ENCODE results near the gene MAD1L1. TPM values are rescaled to one million over a fixed set of nuclear protein-coding genes. Genes with fewer than 3 reads are reported as not detected.

The MAD1L1 gene
- total and polyA plus RNA-seq, 10 donors: 47.3 to 118 (median 68.2) TPM

DNA sequence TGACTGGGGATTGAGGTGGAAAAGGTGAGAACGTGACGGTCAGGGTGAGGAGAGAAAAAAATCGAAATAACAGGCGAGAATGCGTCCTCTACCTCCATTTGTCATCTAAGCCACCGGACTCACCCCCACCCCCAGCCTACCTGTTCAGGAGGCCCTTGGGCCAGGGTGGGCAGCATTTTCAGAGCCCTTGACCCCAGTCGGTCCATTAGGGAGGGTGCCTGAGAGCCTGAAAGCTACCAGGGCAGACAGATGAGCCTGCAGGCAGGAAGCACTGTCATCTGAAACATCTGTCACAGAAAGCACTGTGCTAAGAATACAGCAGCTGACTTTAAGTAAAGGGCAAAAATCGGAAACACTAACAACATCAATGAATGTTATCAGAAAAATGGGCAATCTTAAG, 47.0 kb downstream of the MAD1L1 start:
- H3K27ac ChIP-seq: no peak overlapping the region
- no peaks in the 10 kb centered on the region for H3K4me1 ChIP-seq
- H3K36me3 ChIP-seq: peaks cover 0 to 54% (median 8%) of the 10 kb centered on the region in 6 donors
- no peaks in the 10 kb centered on the region for H3K27me3 ChIP-seq (replicated peaks in 1 of 7)
- peaks cover 0 to 11% (median 7%) of the 10 kb centered on the region in 8 donors for H3K9me3 ChIP-seq
- H3K4me3 ChIP-seq: no peak overlapping the region
- WGBS, 5 donors: 91 to 96% (median 95%) methylated on average over 8 of the region's 8 CpGs
- TF ChIP-seq POLR2A (IDR thresholded peaks at IDR 0.05): no peak
- TF ChIP-seq POLR2AphosphoS5 (IDR thresholded peaks at IDR 0.05): no peak
- TF ChIP-seq, protein P1, sequence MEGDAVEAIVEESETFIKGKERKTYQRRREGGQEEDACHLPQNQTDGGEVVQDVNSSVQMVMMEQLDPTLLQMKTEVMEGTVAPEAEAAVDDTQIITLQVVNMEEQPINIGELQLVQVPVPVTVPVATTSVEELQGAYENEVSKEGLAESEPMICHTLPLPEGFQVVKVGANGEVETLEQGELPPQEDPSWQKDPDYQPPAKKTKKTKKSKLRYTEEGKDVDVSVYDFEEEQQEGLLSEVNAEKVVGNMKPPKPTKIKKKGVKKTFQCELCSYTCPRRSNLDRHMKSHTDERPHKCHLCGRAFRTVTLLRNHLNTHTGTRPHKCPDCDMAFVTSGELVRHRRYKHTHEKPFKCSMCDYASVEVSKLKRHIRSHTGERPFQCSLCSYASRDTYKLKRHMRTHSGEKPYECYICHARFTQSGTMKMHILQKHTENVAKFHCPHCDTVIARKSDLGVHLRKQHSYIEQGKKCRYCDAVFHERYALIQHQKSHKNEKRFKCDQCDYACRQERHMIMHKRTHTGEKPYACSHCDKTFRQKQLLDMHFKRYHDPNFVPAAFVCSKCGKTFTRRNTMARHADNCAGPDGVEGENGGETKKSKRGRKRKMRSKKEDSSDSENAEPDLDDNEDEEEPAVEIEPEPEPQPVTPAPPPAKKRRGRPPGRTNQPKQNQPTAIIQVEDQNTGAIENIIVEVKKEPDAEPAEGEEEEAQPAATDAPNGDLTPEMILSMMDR (IDR thresholded peaks at IDR 0.05 in 8 of 11, conservative IDR thresholded peaks at IDR 0.05 in 3 of 11): no peak
- intact Hi-C loops (cut with DNase I; ENCODE audit: low total_unique reads): no loop called here
- DNase-seq: no peak

DNA sequence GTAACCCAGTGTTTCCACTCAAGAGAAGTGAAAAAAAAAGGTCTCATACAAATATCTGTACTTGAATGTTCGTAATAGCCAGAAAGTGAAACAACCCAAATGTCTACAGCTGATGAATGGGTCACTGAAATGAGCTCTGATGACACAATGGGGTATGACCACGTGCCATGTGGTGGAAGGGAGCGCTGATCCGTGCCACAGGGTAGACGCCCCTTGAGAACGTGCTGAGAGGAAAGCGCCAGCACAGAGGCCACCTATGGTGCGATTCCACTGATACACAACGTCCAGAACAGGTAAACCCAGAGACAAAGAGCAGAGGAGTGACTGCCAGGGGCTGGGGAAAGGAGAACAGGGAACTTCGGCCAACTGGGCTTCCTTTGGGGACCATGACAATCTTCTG, 50.3 kb downstream of the MAD1L1 start:
- Histone ChIP-seq H3K4me1 (no peaks in the 10 kb centered on the region), H3K27ac (no peak overlapping the region), H3K27me3 (replicated peaks in 1 of 7) (no peaks in the 10 kb centered on the region), H3K9me3 (no peaks in the 10 kb centered on the region), H3K4me3 (no peak overlapping the region), H3K36me3 (peaks cover 0 to 53% (median 6%) of the 10 kb centered on the region in 6 donors)
- no peak for DNase-seq
- 91 to 99% (median 96%) methylated on average over 10 of the region's 10 CpGs for WGBS, 5 donors
- intact Hi-C loops (cut with DNase I; ENCODE audit: low total_unique reads): no loop called here
- TF ChIP-seq POLR2AphosphoS5 (IDR thresholded peaks at IDR 0.05) (no peak), POLR2A (IDR thresholded peaks at IDR 0.05) (no peak)
- TF ChIP-seq, protein P1 (IDR thresholded peaks at IDR 0.05 in 8 of 11, conservative IDR thresholded peaks at IDR 0.05 in 3 of 11): no peak

DNA sequence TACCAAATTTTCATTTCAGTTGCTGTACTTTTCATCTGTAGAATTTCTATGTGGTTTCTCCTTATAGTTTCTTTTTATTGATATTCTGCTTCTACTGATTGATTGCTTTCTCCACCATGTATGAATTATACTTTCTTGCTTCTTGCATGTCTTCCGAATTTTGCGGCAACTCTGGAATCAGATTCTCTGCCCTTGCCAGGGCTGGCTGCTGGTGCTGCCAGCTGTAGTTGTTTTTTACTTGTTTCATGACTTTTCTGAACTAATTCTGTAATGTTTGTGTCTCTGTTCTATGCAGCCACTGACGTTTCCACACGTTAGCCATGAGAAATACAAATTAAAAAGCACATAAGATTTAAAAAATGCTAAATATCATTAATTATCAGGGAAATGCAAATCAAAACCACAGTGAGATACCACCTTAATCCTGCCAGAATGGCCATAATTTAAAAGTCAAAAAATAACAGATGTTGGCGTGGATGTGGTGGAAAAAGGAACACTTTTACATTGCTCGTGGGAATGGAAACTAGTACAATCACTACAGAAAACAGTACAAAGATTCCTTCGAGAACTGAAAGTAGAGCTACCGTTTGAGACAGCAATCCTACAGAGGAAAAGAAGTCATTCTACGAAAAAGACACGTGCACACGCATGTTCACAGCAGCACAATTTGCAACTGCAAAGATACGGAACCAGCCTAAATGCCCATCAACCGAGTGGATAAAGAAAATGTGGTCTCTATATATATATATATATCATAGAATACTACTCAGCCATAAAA, 51.5 kb downstream of the MAD1L1 start:
- WGBS, 5 donors: 85 to 91% (median 88%) methylated on average over 13 of the region's 13 CpGs
- Histone ChIP-seq H3K9me3 (no peaks in the 10 kb centered on the region), H3K4me1 (no peaks in the 10 kb centered on the region), H3K36me3 (peaks cover 0 to 43% (median 6%) of the 10 kb centered on the region in 6 donors), H3K27me3 (replicated peaks in 1 of 7) (no peaks in the 10 kb centered on the region), H3K27ac (no peak overlapping the region), H3K4me3 (no peak overlapping the region)
- TF ChIP-seq, protein P1 (IDR thresholded peaks at IDR 0.05 in 8 of 11, conservative IDR thresholded peaks at IDR 0.05 in 3 of 11): no peak
- TF ChIP-seq POLR2A (IDR thresholded peaks at IDR 0.05): no peak
- TF ChIP-seq POLR2AphosphoS5 (IDR thresholded peaks at IDR 0.05): no peak
- DNase-seq: no peak
- intact Hi-C loops (cut with DNase I; ENCODE audit: low total_unique reads): no loop called here

DNA sequence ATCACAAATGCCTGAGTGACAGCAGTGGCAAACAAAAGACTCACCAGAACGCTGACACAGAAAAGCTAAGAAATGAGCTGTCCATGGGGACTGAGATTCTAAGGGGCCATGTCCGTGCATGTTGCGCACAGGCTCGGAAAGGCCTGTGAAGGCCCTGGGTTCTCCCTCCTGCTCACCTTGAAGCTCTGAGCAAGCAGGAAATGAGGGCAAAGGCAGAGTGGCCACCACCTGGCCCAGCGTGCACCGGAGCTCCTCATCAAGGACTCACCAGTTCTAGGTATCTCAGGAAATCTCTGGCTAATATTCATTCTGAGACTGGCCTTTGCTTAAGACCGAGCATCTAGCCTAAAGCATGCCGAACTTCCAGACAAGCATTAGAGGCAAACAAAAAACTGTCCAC, 52.7 kb downstream of the MAD1L1 start:
- H3K4me3 ChIP-seq: no peak overlapping the region
- H3K9me3 ChIP-seq: no peaks in the 10 kb centered on the region
- no peaks in the 10 kb centered on the region for H3K27me3 ChIP-seq (replicated peaks in 1 of 7)
- peaks cover 0 to 36% (median 6%) of the 10 kb centered on the region in 6 donors for H3K36me3 ChIP-seq
- TF ChIP-seq, protein P1 (IDR thresholded peaks at IDR 0.05 in 8 of 11, conservative IDR thresholded peaks at IDR 0.05 in 3 of 11): no peak
- TF ChIP-seq POLR2A (IDR thresholded peaks at IDR 0.05) (no peak), POLR2AphosphoS5 (IDR thresholded peaks at IDR 0.05) (no peak)
- peaks cover 0 to 8% (median 0%) of the 10 kb centered on the region in 6 donors for H3K4me1 ChIP-seq
- 70 to 85% (median 82%) methylated on average over 7 to 8 of the region's 8 CpGs for whole genome bisulfite sequencing, 5 donors
- no peak overlapping the region for H3K27ac ChIP-seq
- DNase-seq: peak; percentile 48
- intact Hi-C loops (cut with DNase I; ENCODE audit: low total_unique reads): no loop called here
